Neural crest cell (in vitro differentiated cells): ENCODE results near the gene SERPINE3. TPM values are rescaled to one million over a fixed set of nuclear protein-coding genes. Genes with fewer than 3 reads are reported as not detected.

Source experiments
- DNase-seq: peaks from one replicate; pipeline ENCODE4 v3.0.0; 2021; ENCODE audit warnings: low read depth, mixed read lengths, low spot score
- H3K27ac Mint-ChIP-seq: one replicate; pipeline ENCODE4 v1.8.0; 2021; ENCODE audit warnings: mild to moderate bottlenecking, mixed read lengths; ENCODE audit not compliant: unreplicated experiment
- H3K27me3 Mint-ChIP-seq: 2 replicates; pipeline ENCODE4 v1.8.0; 2021; ENCODE audit warnings: low read depth, mild to moderate bottlenecking, mixed read lengths
- H3K36me3 Mint-ChIP-seq: 2 replicates; pipeline ENCODE4 v1.8.0; 2021; ENCODE audit warnings: low read depth, mild to moderate bottlenecking, mixed read lengths
- H3K4me1 Mint-ChIP-seq: 2 replicates; pipeline ENCODE4 v1.8.0; 2021; ENCODE audit warnings: mixed read lengths
- H3K4me3 Mint-ChIP-seq: one replicate; pipeline ENCODE4 v1.8.0; 2021; ENCODE audit warnings: mild to moderate bottlenecking, mixed read lengths
- H3K9me3 Mint-ChIP-seq: 2 replicates; pipeline ENCODE4 v1.8.0; 2021; ENCODE audit warnings: mixed read lengths
- CTCF ChIP-seq: fragments of 200-600 bp; sonication (generic); conservative IDR thresholded peaks from 2 replicates; pipeline ENCODE4 v1.5.0; 2021; ENCODE audit warnings: antibody characterized with exemption, mild to moderate bottlenecking
- total RNA-seq: library from RNA; stranded (reverse); gene quantifications from 2 replicates; pipeline ENCODE4 v1.2.1, GENCODE V29; 2021

Gene SERPINE3
- total RNA-seq, 1 donor from 2014 or later, result not detected

- no peaks in the 10 kb centered on the region for H3K36me3 Mint-ChIP-seq
- H3K4me1 Mint-ChIP-seq, result peaks cover 17% of the 10 kb centered on the region
- no peaks in the 10 kb centered on the region for H3K9me3 Mint-ChIP-seq
- no peak overlapping the region for H3K4me3 Mint-ChIP-seq
- DNase-seq, result no peak
- H3K27ac Mint-ChIP-seq, result no peak overlapping the region
- no peak for TF ChIP-seq CTCF
- H3K27me3 Mint-ChIP-seq, result no peaks in the 10 kb centered on the region
Observed at GRCh38 chr13:51311957-51312520, 27.5 kb upstream of the SERPINE3 start.

GRCh38 chr13:51313619-51314018, 25.9 kb upstream of the SERPINE3 start:
- no peak for DNase-seq
- H3K27me3 Mint-ChIP-seq, result no peaks in the 10 kb centered on the region
- no peak for TF ChIP-seq CTCF
- H3K27ac Mint-ChIP-seq, result no peak overlapping the region
- H3K9me3 Mint-ChIP-seq, result no peaks in the 10 kb centered on the region
- peaks cover 17% of the 10 kb centered on the region for H3K4me1 Mint-ChIP-seq
- no peaks in the 10 kb centered on the region for H3K36me3 Mint-ChIP-seq
- no peak overlapping the region for H3K4me3 Mint-ChIP-seq

GRCh38 chr13:51317262-51317661, 22.2 kb upstream of the SERPINE3 start:
- no peak for TF ChIP-seq CTCF
- H3K27me3 Mint-ChIP-seq, result no peaks in the 10 kb centered on the region

GRCh38 chr13:51318015-51318414, 21.5 kb upstream of the SERPINE3 start:
- no peaks in the 10 kb centered on the region for H3K36me3 Mint-ChIP-seq
- no peak for DNase-seq
- H3K9me3 Mint-ChIP-seq, result no peaks in the 10 kb centered on the region
- no peak overlapping the region for H3K27ac Mint-ChIP-seq
- H3K4me1 Mint-ChIP-seq, result peaks cover 7% of the 10 kb centered on the region
- H3K27me3 Mint-ChIP-seq, result no peaks in the 10 kb centered on the region
- no peak overlapping the region for H3K4me3 Mint-ChIP-seq
- no peak for TF ChIP-seq CTCF

More at GRCh38 chr13:51317262-51317661, 22.2 kb upstream of the SERPINE3 start:
- DNase-seq, result no peak
- Mint-ChIP-seq H3K27ac (no peak overlapping the region), H3K9me3 (no peaks in the 10 kb centered on the region), H3K36me3 (no peaks in the 10 kb centered on the region), H3K4me3 (no peak overlapping the region), H3K4me1 (peaks cover 9% of the 10 kb centered on the region)

GRCh38 chr13:51318876-51319275, 20.6 kb upstream of the SERPINE3 start:
- peaks cover 7% of the 10 kb centered on the region for H3K4me1 Mint-ChIP-seq
- no peak overlapping the region for H3K4me3 Mint-ChIP-seq
- no peaks in the 10 kb centered on the region for H3K9me3 Mint-ChIP-seq
- H3K27ac Mint-ChIP-seq, result no peak overlapping the region
- no peak for TF ChIP-seq CTCF
- H3K27me3 Mint-ChIP-seq, result no peaks in the 10 kb centered on the region
- H3K36me3 Mint-ChIP-seq, result no peaks in the 10 kb centered on the region
- DNase-seq, result no peak
